Right atrium auricular region (tissue), 2 donors: Measurements from ENCODE around the gene PRKCE. TPM values are rescaled to one million over a fixed set of nuclear protein-coding genes. Genes with fewer than 3 reads are reported as not detected.
A peak's percentile ranks its signal among the peaks of the same experiment; 100 is the strongest.
"Not testable (repeated sequence)": the region's sequence is repeated elsewhere in the genome, so short reads cannot be mapped to it uniquely, and the experiment has no call there.

Source experiments
- DNase-seq: peaks from one replicate; pipeline ENCODE4 v3.0.0-alpha.2; 2019; ENCODE audit warnings: low spot score
- H3K27ac ChIP-seq, 2 donors: fragments of 200-600 bp; sonication (generic); 1 replicate in 1 of 2; 2 replicates in 1 of 2; pipeline ENCODE4 v1.5.1; 2016 to 2019
- H3K27me3 ChIP-seq, 2 donors: fragments of 200-600 bp; sonication (generic); one replicate each; pipeline versions ENCODE4 v1.5.1 to v1.6.0; 2017 to 2019
- H3K36me3 ChIP-seq: fragments of 200-600 bp; sonication (generic); one replicate; pipeline ENCODE4 v1.5.1; 2016
- H3K4me1 ChIP-seq, 2 donors: fragments of 200-600 bp; sonication (generic); one replicate each; pipeline versions ENCODE4 v1.5.1 to v1.6.0; 2017 to 2019
- H3K4me3 ChIP-seq, 2 donors: fragments of 200-600 bp; sonication (generic); 1 replicate in 1 of 2; 2 replicates in 1 of 2; pipeline ENCODE4 v1.5.1; 2017 to 2019; ENCODE audit warnings: mild to moderate bottlenecking in 1 of 2, moderate library complexity in 1 of 2
- H3K9me3 ChIP-seq, 2 donors: fragments of 200-600 bp; sonication (generic); one replicate each; pipeline ENCODE4 v1.5.1; 2019
- total RNA-seq, 2 donors: library from RNA; depleted of rRNA; stranded (reverse); fragments of >200 nt; gene quantifications; one replicate each; pipeline ENCODE4 v1.1.0, GENCODE V29; 2016
- TF ChIP-seq, protein P1 (sequence below), 2 donors: fragments of 200-600 bp; sonication (generic); IDR thresholded peaks; one replicate each; pipeline ENCODE4 v1.5.1; 2019; ENCODE audit warnings: antibody characterized with exemption in 2 of 2

Gene PRKCE
- total RNA-seq, 2 donors from 2014 or later: 7.2 to 11.8 TPM

DNA sequence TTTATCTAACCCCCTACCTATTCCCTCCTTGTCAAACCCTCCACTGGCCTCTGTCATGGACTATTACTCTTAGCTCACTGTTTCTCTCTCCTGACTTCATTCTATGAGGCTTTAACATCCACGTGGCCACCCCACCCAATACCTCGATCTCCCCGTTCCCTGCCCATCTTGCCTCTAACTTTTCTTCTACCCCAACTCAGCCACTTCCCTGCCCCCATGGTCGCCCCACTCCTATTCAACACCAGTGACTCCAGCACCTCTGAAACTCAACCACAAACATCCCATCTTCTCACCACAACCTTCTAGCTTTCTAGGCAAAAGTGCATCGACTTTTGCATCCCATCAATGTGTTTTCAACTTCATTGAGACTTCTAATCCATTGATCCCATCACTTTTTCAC is 551.5 kb downstream of the PRKCE start:
- peak; percentile 49 for DNase-seq
- Histone ChIP-seq H3K4me1 (peaks cover 0 to 17% of the 10 kb centered on the region in 2 donors), H3K9me3 (peaks cover 0 to 3% of the 10 kb centered on the region in 2 donors), H3K27ac (no peak overlapping the region), H3K36me3 (no peaks in the 10 kb centered on the region), H3K27me3 (no peaks in the 10 kb centered on the region), H3K4me3 (no peak overlapping the region)
- TF ChIP-seq, protein P1, sequence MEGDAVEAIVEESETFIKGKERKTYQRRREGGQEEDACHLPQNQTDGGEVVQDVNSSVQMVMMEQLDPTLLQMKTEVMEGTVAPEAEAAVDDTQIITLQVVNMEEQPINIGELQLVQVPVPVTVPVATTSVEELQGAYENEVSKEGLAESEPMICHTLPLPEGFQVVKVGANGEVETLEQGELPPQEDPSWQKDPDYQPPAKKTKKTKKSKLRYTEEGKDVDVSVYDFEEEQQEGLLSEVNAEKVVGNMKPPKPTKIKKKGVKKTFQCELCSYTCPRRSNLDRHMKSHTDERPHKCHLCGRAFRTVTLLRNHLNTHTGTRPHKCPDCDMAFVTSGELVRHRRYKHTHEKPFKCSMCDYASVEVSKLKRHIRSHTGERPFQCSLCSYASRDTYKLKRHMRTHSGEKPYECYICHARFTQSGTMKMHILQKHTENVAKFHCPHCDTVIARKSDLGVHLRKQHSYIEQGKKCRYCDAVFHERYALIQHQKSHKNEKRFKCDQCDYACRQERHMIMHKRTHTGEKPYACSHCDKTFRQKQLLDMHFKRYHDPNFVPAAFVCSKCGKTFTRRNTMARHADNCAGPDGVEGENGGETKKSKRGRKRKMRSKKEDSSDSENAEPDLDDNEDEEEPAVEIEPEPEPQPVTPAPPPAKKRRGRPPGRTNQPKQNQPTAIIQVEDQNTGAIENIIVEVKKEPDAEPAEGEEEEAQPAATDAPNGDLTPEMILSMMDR (IDR thresholded peaks at IDR 0.05): no peak

DNA sequence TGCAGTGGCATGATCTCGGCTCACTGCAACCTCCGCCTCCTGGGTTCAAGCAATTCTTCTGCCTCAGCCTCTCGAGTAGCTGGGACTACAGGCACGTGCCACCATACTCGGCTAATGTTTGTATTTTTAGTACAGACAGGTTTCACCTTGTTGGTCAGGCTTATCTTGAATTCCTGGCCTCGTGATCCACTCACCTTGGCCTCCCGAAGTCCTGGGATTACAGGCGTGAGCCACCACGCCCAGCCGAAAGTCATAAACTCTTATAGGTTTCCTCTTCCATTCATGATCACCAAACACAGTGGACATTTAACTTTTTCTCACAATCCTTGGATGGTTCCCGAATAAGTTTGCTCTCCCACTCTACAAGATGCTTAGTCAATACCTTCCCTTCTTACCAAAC is 552.2 kb downstream of the PRKCE start:
- not testable (repeated sequence) for DNase-seq, H3K27me3 ChIP-seq, H3K27ac ChIP-seq, H3K36me3 ChIP-seq, H3K4me3 ChIP-seq, H3K9me3 ChIP-seq
- peaks cover 0 to 14% of the 10 kb centered on the region in 2 donors for H3K4me1 ChIP-seq

DNA sequence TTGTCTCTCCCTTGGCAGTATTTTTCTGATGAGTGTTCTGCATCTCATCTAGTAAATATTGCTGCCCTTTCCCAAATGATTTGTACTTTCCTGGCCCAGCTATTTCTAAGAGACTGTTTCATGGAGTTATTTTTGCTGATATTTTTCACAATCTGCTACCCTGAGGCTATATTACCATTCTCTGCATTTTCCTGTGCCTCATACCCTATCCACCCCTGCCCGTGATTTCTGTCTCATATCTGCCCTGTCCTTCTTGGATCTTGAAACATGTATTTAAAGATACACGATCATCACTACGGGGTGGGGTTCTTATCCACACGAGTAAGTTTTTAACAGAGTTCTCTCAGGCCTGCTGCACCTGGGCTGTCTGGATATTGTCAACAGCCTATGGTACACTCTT is 556.1 kb downstream of the PRKCE start:
- Histone ChIP-seq H3K4me3 (no peak overlapping the region), H3K9me3 (peaks cover 0 to 17% of the 10 kb centered on the region in 2 donors), H3K4me1 (no peaks in the 10 kb centered on the region), H3K27me3 (no peaks in the 10 kb centered on the region), H3K27ac (no peak overlapping the region), H3K36me3 (no peaks in the 10 kb centered on the region)
- TF ChIP-seq, protein P1 (IDR thresholded peaks at IDR 0.05): no peak
- DNase-seq: no peak

DNA sequence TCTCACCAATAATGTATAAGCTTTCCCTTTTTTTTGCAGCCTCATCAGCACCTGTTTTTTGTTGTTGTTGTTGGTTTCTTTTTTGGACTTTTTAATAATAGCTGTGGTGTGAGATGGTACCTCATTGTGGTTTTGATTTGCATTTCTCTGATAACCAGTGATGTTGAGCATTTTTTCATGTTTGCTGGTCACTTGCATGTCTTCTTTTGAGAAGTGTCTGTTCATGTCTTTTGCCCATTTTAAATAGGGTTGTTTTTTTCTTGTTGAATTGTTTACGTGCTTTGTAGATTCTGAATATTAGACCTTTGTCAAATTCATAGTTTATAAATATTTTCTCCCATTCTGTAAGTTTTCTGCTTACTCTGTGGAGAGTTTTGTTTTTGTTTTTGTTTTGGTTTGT is 557.3 kb downstream of the PRKCE start:
- no peak overlapping the region for H3K27ac ChIP-seq

DNA sequence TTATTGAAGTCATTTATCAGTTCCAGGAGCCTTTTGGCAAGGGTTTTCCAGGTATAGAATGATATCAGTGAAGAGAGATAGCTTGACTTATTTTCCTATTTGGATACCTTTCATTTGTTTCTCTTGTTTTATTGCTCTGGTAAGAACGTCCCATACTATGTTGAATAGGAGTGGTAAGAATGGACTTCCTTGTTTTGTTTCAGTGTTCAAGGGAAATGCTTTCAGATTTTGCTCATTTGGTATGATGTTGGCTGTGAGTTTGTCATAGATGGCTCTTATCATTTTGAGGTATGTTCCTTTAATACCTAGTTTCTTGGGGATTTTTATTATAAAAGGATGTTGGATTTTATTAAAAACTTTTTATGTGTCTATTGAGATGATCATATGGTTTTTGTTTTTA is 558.6 kb downstream of the PRKCE start:
- TF ChIP-seq, protein P1 (IDR thresholded peaks at IDR 0.05): no peak
- no peak overlapping the region for H3K27ac ChIP-seq
- peaks cover 0 to 32% of the 10 kb centered on the region in 2 donors for H3K9me3 ChIP-seq
- H3K4me3 ChIP-seq: no peak overlapping the region
- H3K4me1 ChIP-seq: no peaks in the 10 kb centered on the region
- no peak for DNase-seq
- no peaks in the 10 kb centered on the region for H3K36me3 ChIP-seq
- H3K27me3 ChIP-seq: no peaks in the 10 kb centered on the region

More for the DNA sequence above, 557.3 kb downstream of the PRKCE start:
- no peak overlapping the region for H3K4me3 ChIP-seq
- H3K36me3 ChIP-seq: no peaks in the 10 kb centered on the region
- no peak for DNase-seq
- TF ChIP-seq, protein P1 (IDR thresholded peaks at IDR 0.05): no peak
- H3K27me3 ChIP-seq: no peaks in the 10 kb centered on the region
- H3K9me3 ChIP-seq: peaks cover 0 to 19% of the 10 kb centered on the region in 2 donors
- no peaks in the 10 kb centered on the region for H3K4me1 ChIP-seq

DNA sequence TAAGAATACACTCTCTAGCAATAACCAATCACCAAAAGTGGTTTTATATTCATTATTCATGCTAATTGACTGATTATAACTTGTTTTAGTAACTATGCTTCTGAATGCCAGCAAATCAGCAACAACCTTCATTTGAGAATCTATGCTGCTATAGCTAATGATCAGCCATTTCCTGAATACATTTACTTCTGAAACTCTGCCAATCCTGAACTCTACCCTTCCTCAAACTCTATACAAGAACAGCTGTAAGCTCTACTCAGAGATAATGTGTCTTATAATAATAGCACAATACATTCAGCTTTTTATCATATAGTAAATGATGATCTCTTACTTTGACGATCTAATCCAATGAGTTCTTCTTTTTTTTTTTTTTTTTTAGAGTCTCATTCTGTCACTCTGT is 560.0 kb downstream of the PRKCE start:
- Histone ChIP-seq H3K27ac (no peak overlapping the region), H3K27me3 (no peaks in the 10 kb centered on the region), H3K9me3 (peaks cover 0 to 34% of the 10 kb centered on the region in 2 donors), H3K4me1 (no peaks in the 10 kb centered on the region), H3K36me3 (no peaks in the 10 kb centered on the region), H3K4me3 (no peak overlapping the region)
- TF ChIP-seq, protein P1 (IDR thresholded peaks at IDR 0.05): no peak
- DNase-seq: no peak
